MM.1S (cell line): ENCODE data around the gene LRRC3B.

Experiments used
- DNase-seq: peaks from one replicate; pipeline ENCODE4 v3.0.0-alpha.2; 2015
- H2AFZ ChIP-seq: fragments of 300-600 bp; sonication (generic); 2 replicates; pipeline ENCODE4 v1.6.0; 2016; ENCODE audit warnings: antibody characterized with exemption, low read length
- H3F3A ChIP-seq: fragments of 300-600 bp; sonication (generic); 2 replicates; pipeline ENCODE4 v1.6.1; 2016; ENCODE audit warnings: mild to moderate bottlenecking, antibody characterized with exemption, low read length, moderate library complexity, mixed read lengths; ENCODE audit not compliant: insufficient read depth
- H3K27ac ChIP-seq: fragments of 300-600 bp; sonication (generic); 2 replicates; pipeline ENCODE4 v1.5.1; 2016; ENCODE audit warnings: mild to moderate bottlenecking, low read length
- H3K27me3 ChIP-seq: fragments of 300-600 bp; sonication (generic); replicated peaks from 2 replicates; pipeline ENCODE4 v1.6.0; 2016; ENCODE audit warnings: low read length; ENCODE audit not compliant: insufficient read depth
- H3K36me3 ChIP-seq: fragments of 300-600 bp; sonication (generic); replicated peaks from 2 replicates; pipeline ENCODE4 v1.6.1; 2016; ENCODE audit warnings: mild to moderate bottlenecking, low read length, mixed read lengths; ENCODE audit not compliant: insufficient read depth
- H3K4me1 ChIP-seq: fragments of 300-600 bp; sonication (generic); 2 replicates; pipeline ENCODE4 v1.6.1; 2016; ENCODE audit warnings: low read length, mixed read lengths
- H3K4me2 ChIP-seq: fragments of 300-600 bp; sonication (generic); 2 replicates; pipeline ENCODE4 v1.6.0; 2016; ENCODE audit warnings: low read depth, low read length
- H3K4me3 ChIP-seq: fragments of 300-600 bp; sonication (generic); 2 replicates; pipeline ENCODE4 v1.5.1; 2016; ENCODE audit warnings: low read length, mixed read lengths
- H3K79me2 ChIP-seq: fragments of 300-600 bp; sonication (generic); 2 replicates; pipeline ENCODE4 v1.6.1; 2016; ENCODE audit warnings: mixed run types, low read length, mixed read lengths
- H3K9ac ChIP-seq: fragments of 300-600 bp; sonication (generic); 2 replicates; pipeline ENCODE4 v1.6.1; 2016; ENCODE audit warnings: low read length, mixed read lengths
- H3K9me2 ChIP-seq: fragments of 300-600 bp; sonication (generic); replicated peaks from 2 replicates; pipeline ENCODE4 v1.6.1; 2016; ENCODE audit warnings: mild to moderate bottlenecking, low read length, mixed read lengths; ENCODE audit not compliant: insufficient read depth
- H3K9me3 ChIP-seq: fragments of 300-600 bp; sonication (generic); replicated peaks from 2 replicates; pipeline ENCODE4 v1.6.1; 2016; ENCODE audit warnings: mild to moderate bottlenecking, low read length, mixed read lengths; ENCODE audit not compliant: insufficient read depth
- H4K20me1 ChIP-seq: fragments of 300-600 bp; sonication (generic); 2 replicates; pipeline ENCODE4 v1.6.1; 2016; ENCODE audit warnings: mild to moderate bottlenecking, low read length, moderate library complexity, mixed read lengths; ENCODE audit not compliant: insufficient read depth
- EZH2 ChIP-seq: fragments of 300-600 bp; sonication (generic); optimal IDR thresholded peaks from 2 replicates; pipeline ENCODE3; 2017; ENCODE audit warnings: low read depth, mild to moderate bottlenecking, antibody characterized with exemption, low read length, mixed read lengths
- EZH2phosphoT487 ChIP-seq: fragments of 300-600 bp; sonication (generic); IDR thresholded peaks from 2 replicates; pipeline ENCODE4 v1.6.1; 2018; ENCODE audit warnings: antibody characterized with exemption, low read length
- TF ChIP-seq, protein P1 (sequence below): fragments of 300-600 bp; sonication (generic); IDR thresholded peaks from 2 replicates; pipeline ENCODE4 v1.5.1; 2016; ENCODE audit warnings: antibody characterized with exemption, low read length, mixed read lengths

The LRRC3B gene

DNA sequence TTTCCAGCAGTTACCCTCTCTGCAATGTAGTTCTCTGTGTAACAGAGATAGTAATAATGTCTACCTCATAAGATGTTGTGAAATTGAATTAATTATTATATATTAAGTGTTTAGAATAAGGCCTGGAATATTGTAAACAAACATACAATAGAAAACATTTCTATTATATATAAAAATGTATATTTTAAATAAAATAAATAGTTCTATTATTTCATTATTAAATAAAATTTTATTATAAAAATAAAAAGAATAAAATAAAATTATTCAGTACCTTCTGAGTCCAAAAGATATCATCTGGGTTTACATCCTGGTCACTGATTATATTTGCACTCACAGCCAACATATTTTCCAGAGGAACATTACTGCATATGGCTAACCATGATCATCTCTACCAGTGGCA lies 135.4 kb downstream of the LRRC3B start:
- Histone ChIP-seq H3K4me1 (peaks cover 13% of the 10 kb centered on the region; the same call in 1 of the 2 replicates), H2AFZ (no peak overlapping the region), H3K79me2 (no peaks in the 10 kb centered on the region), H3K9ac (no peak overlapping the region), H4K20me1 (no peaks in the 10 kb centered on the region), H3K9me3 (no peaks in the 10 kb centered on the region), H3K4me2 (no peak overlapping the region), H3K27me3 (no peaks in the 10 kb centered on the region), H3K36me3 (no peaks in the 10 kb centered on the region), H3K4me3 (no peak overlapping the region), H3F3A (no peaks in the 10 kb centered on the region), H3K9me2 (no peaks in the 10 kb centered on the region), H3K27ac (no peak overlapping the region)
- no peak for DNase-seq
- TF ChIP-seq, protein P1, sequence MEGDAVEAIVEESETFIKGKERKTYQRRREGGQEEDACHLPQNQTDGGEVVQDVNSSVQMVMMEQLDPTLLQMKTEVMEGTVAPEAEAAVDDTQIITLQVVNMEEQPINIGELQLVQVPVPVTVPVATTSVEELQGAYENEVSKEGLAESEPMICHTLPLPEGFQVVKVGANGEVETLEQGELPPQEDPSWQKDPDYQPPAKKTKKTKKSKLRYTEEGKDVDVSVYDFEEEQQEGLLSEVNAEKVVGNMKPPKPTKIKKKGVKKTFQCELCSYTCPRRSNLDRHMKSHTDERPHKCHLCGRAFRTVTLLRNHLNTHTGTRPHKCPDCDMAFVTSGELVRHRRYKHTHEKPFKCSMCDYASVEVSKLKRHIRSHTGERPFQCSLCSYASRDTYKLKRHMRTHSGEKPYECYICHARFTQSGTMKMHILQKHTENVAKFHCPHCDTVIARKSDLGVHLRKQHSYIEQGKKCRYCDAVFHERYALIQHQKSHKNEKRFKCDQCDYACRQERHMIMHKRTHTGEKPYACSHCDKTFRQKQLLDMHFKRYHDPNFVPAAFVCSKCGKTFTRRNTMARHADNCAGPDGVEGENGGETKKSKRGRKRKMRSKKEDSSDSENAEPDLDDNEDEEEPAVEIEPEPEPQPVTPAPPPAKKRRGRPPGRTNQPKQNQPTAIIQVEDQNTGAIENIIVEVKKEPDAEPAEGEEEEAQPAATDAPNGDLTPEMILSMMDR, result no peak
- TF ChIP-seq EZH2phosphoT487, result no peak
- no peak for TF ChIP-seq EZH2
